Left ventricle myocardium inferior (tissue), 1 donor: ENCODE data around the gene GIMAP1. TPM values are rescaled to one million over a fixed set of nuclear protein-coding genes. Genes with fewer than 3 reads are reported as not detected.

Experiments used
- DNase-seq: peaks from one replicate; pipeline ENCODE4 v3.0.0-alpha.2; 2020
- H3K27ac ChIP-seq: fragments of 200-600 bp; replicated peaks from 2 replicates; pipeline ENCODE4 v1.8.0; 2021
- H3K27me3 ChIP-seq: fragments of 200-600 bp; 2 replicates; pipeline ENCODE4 v1.8.0; 2021; ENCODE audit warnings: low read depth
- H3K36me3 ChIP-seq: fragments of 200-600 bp; 2 replicates; pipeline ENCODE4 v1.8.0; 2021
- H3K4me1 ChIP-seq: fragments of 200-600 bp; 2 replicates; pipeline ENCODE4 v1.8.0; 2021
- H3K4me3 ChIP-seq: fragments of 200-600 bp; 2 replicates; pipeline ENCODE4 v1.8.0; 2021; ENCODE audit warnings: mild to moderate bottlenecking, moderate library complexity
- H3K9me3 ChIP-seq: fragments of 200-600 bp; replicated peaks from 2 replicates; pipeline ENCODE4 v1.8.0; 2021
- CTCF ChIP-seq: fragments of 200-600 bp; IDR thresholded peaks from 2 replicates; pipeline ENCODE4 v1.8.0; 2021; ENCODE audit warnings: antibody characterized with exemption, mild to moderate bottlenecking, borderline replicate concordance
- intact Hi-C: fragments of 100-400 bp; cut with micrococcal nuclease; formaldehyde crosslinking; loops from one replicate; pipeline ENCODE4 v1.11.0; 2022
- total RNA-seq: library from RNA; stranded (reverse); fragmentation: NEBNext Ultra II Directional; extraction: Animal tissue kit (Norgen Biotek cat#: 25700); gene quantifications from one replicate; pipeline ENCODE4 v1.2.1, GENCODE V29; 2021
- donor health status: DM: no; HTN: yes; CAD: no; lungs with severe emphysema.

The GIMAP1 gene
- total RNA-seq, 1 donor from 2014 or later = 5.9 TPM

GRCh38 chr7:150715293-150715692, 1.1 kb upstream of the GIMAP1 start:
- DNase-seq = no peak
- peak; percentile 23 for TF ChIP-seq CTCF
- peaks cover 16% of the 10 kb centered on the region for H3K4me1 ChIP-seq
- intact Hi-C loops = loop anchor here (10.0 kb wide), 1 partner anchor 80 kb away; the partner anchor contains the start of gene GIMAP6
- peak overlapping the region; percentile 69 for H3K4me3 ChIP-seq
- H3K27ac ChIP-seq = peak overlapping the region; percentile 91
- H3K9me3 ChIP-seq = peaks cover 27% of the 10 kb centered on the region
- H3K27me3 ChIP-seq = no peaks in the 10 kb centered on the region
- H3K36me3 ChIP-seq = peaks cover 15% of the 10 kb centered on the region

GRCh38 chr7:150715738-150716137, 675 bp upstream of the GIMAP1 start:
- H3K4me3 ChIP-seq = peak overlapping the region; percentile 69
- intact Hi-C loops = loop anchor here (10.0 kb wide), 1 partner anchor 81 kb away; the partner anchor contains the start of gene GIMAP6
- peaks cover 21% of the 10 kb centered on the region for H3K4me1 ChIP-seq
- peak overlapping the region; percentile 91 for H3K27ac ChIP-seq
- TF ChIP-seq CTCF = no peak
- no peak for DNase-seq
- H3K9me3 ChIP-seq = peaks cover 24% of the 10 kb centered on the region
- peaks cover 20% of the 10 kb centered on the region for H3K36me3 ChIP-seq
- no peaks in the 10 kb centered on the region for H3K27me3 ChIP-seq

GRCh38 chr7:150716939-150717338, 526 bp downstream of the GIMAP1 start:
- Histone ChIP-seq H3K9me3 (peaks cover 22% of the 10 kb centered on the region), H3K27me3 (no peaks in the 10 kb centered on the region), H3K4me3 (peak overlapping the region; percentile 69), H3K4me1 (peaks cover 24% of the 10 kb centered on the region), H3K36me3 (peaks cover 28% of the 10 kb centered on the region), H3K27ac (peak overlapping the region; percentile 91)
- intact Hi-C loops = loop anchor here (10.0 kb wide), 1 partner anchor 82 kb away; the partner anchor contains the start of gene GIMAP6
- no peak for DNase-seq
- TF ChIP-seq CTCF = no peak

- TF ChIP-seq CTCF = no peak
- Histone ChIP-seq H3K4me1 (peaks cover 29% of the 10 kb centered on the region), H3K36me3 (peaks cover 33% of the 10 kb centered on the region), H3K4me3 (peak overlapping the region; percentile 69), H3K9me3 (peaks cover 12% of the 10 kb centered on the region), H3K27me3 (no peaks in the 10 kb centered on the region), H3K27ac (peak overlapping the region; percentile 91)
- DNase-seq = no peak
- intact Hi-C loops = loop anchor here (10.0 kb wide), 1 partner anchor 83 kb away; the partner anchor contains the start of gene GIMAP6
Measured at GRCh38 chr7:150717814-150718420, 1.5 kb downstream of the GIMAP1 start.

GRCh38 chr7:150719436-150719835, 3.0 kb downstream of the GIMAP1 start:
- no peak for DNase-seq
- Histone ChIP-seq H3K4me3 (peak overlapping the region; percentile 69), H3K27me3 (no peaks in the 10 kb centered on the region), H3K36me3 (peaks cover 33% of the 10 kb centered on the region), H3K27ac (peak overlapping the region; percentile 91), H3K4me1 (peaks cover 40% of the 10 kb centered on the region), H3K9me3 (no peaks in the 10 kb centered on the region)
- intact Hi-C loops = loop anchor here (10.0 kb wide), 1 partner anchor 85 kb away; the partner anchor contains the start of gene GIMAP6
- TF ChIP-seq CTCF = no peak
